Measurements from ENCODE around the gene ASCL5.

- TF ChIP-seq, protein P1, sequence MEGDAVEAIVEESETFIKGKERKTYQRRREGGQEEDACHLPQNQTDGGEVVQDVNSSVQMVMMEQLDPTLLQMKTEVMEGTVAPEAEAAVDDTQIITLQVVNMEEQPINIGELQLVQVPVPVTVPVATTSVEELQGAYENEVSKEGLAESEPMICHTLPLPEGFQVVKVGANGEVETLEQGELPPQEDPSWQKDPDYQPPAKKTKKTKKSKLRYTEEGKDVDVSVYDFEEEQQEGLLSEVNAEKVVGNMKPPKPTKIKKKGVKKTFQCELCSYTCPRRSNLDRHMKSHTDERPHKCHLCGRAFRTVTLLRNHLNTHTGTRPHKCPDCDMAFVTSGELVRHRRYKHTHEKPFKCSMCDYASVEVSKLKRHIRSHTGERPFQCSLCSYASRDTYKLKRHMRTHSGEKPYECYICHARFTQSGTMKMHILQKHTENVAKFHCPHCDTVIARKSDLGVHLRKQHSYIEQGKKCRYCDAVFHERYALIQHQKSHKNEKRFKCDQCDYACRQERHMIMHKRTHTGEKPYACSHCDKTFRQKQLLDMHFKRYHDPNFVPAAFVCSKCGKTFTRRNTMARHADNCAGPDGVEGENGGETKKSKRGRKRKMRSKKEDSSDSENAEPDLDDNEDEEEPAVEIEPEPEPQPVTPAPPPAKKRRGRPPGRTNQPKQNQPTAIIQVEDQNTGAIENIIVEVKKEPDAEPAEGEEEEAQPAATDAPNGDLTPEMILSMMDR (IDR thresholded peaks at IDR 0.05): no peak
- TF ChIP-seq POLR2A (IDR thresholded peaks at IDR 0.05): no peak
These were observed 3.1 kb downstream of the ASCL5 start for GRCh38 chr1:201123866-201124265.
